HG03469 (cell line): ENCODE results near the gene RAB40AL.
"Not testable (repeated sequence)": the region's sequence is repeated elsewhere in the genome, so short reads cannot be mapped to it uniquely, and the experiment has no call there.

Experiments
- ATAC-seq: cut with Tn5 transposase; IDR thresholded peaks from one replicate; pipeline ENCODE4 v1.9.1; 2021; ENCODE audit warnings: mild to moderate bottlenecking, moderate library complexity, moderate number of reproducible peaks; ENCODE audit not compliant: unreplicated experiment

The RAB40AL gene

DNA sequence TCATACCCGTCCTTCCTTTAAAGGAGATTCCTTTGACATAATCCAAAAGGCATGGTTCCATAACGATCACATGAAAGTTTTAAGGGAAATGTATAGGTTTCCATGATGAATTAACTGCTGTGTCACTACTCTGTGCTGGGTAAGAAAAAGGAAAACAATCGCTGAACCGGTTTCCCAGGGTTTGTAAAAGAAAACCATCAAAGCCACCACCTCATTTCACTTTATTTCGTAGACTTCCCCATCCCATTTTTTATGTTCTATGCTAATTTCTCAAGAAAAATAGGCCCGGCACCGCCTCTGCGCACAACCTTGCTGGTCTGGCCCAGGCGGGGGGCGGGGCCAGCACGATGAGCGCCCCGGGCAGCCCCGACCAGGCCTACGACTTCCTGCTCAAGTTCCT is at the start of gene RAB40AL:
RAB40AL (plus strand) TSS at position 301 of the 400 bp plus-strand sequence; CDS start at position 348, 47 bp downstream.
- not testable (repeated sequence) for ATAC-seq

GRCh38 chrX:102887687-102888086 is 49.4 kb upstream of the RAB40AL start:
- no peak for ATAC-seq

DNA sequence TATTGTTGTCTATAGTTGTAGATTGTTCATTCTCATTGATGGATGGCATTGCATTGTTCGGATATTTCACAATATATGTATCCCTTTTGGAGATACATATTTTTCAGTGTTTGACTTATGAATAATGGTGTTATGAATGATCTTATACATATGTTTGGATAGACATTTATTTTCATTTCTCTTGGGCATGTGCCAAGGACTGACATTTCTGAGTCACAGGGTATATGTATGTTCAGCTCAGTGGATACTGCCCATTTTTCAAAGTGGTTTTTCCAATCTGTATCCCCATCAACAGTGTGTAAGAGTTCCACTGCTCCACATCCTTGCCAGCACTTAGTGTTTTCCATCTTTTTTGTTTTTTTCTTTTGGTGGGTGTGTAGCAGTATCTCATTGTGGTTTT is 45.0 kb upstream of the RAB40AL start:
- ATAC-seq = no peak

- ATAC-seq = peak; percentile 83
These were observed 36.8 kb upstream of the RAB40AL start for GRCh38 chrX:102899940-102900916.

DNA sequence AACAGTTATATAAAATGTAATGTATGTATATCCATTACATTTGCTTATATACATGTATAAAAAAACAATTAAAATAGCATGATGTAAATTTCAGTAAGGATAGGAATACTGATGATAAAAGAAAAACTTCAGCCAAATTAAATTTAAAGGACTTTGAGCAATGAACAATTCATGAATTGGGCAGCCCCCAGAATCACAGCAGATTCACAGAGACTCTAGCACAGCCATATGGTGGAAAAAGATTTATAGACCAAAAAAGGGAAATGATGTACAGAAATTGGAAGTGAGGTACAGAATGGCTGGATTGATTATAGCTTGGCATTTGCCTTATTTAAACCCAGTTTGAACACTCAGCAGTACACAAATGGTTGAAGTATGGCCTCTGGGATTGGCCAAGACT is 34.7 kb upstream of the RAB40AL start:
- ATAC-seq = no peak

DNA sequence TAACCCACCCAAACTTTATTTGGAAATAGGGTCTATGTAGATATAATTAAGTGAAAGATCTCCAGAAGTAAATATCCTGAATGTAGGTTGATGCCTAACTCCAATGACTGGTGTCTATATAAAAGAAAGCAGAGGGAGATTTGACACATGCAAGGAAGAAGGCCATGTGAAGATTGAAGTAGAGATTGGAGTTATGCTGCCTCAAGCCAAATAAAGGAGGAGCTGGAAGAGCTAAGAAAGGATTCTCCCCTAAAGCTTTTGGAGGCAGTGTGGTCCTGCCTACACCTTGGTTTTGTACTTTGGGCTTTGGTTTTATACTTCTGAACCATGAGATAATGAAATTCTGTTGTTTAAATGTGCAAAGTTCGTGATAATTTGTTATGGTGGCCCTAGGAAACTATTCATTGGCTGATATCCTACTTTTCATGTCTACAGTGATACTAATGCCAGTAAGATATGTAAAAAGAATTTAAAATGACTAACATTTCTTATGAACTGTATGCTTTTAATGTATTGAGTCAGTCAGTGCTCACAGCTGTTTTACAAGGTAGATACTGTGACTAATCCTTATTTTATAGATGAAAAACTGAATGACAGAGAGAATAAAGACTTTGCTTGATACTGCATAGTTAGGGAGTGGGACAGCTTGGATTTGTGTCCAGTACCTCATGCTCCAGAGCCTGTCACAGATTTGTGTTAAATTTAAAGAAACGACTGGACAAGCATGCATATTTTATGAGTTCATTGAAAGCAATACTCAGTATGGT is 5.9 kb upstream of the RAB40AL start:
- ATAC-seq = no peak

DNA sequence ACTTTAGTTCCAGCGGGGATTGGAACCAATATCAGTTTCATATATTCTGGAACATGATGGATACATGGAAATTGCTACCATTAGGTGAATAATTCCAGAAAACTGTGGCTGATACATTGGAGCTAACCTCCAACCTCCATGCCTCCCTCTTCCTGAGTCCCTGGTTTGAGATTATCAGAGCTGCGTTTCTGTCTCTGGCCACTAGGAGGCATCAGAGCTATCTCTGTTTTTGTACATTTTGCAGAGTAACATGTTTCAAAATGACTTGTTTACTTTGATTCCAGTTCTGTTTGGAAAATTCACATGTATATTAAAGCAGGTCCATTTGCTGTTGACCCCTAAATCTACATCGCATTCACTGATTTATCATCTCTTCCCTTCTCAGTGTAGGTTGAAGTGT is 2.4 kb upstream of the RAB40AL start:
- no peak for ATAC-seq

- ATAC-seq = peak; percentile 50
These were observed 14.1 kb downstream of the RAB40AL start for GRCh38 chrX:102950908-102951866.

DNA sequence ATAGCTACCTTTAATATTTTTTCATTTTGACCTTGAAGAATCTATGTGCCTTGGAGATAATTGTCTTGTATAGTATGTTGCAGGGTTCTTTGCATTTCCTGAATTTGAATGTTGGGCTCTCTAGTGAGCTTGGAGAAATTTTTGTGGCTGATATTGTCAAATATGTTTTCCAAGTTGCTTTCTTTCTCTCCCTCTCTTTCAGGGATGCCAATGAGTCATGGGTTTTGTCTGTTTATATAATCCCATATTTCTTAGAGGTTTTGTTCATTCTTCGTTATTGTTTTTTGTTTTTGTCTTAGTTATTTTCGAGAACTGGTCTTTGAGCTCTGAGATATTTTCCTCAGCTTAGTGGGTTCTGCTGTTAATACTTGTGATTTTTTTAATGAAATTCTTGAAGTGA is 20.7 kb downstream of the RAB40AL start:
- no peak for ATAC-seq

GRCh38 chrX:102958794-102959193 is 21.7 kb downstream of the RAB40AL start:
- ATAC-seq = no peak

DNA sequence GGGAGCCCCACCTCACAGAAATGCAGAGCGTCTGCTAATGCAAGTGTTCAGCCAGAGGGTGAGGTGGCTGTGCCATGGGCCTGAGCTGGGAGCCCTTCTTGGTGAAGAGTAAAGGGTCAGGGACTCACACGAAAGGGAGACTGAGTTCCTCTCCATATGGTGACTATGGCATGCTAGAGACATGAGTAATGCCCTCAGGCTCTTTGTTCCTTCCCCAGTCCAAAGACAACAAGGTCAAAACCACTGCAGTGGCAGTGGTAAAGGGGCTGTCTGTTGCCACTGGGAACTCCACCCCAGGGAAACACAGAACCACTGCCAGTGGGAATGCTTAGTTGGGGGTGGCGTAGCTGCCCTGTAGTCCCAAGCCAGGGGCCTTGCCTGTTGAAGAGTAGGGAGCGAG is 22.4 kb downstream of the RAB40AL start:
- no peak for ATAC-seq

GRCh38 chrX:102963955-102964354 is 26.9 kb downstream of the RAB40AL start:
- no peak for ATAC-seq

DNA sequence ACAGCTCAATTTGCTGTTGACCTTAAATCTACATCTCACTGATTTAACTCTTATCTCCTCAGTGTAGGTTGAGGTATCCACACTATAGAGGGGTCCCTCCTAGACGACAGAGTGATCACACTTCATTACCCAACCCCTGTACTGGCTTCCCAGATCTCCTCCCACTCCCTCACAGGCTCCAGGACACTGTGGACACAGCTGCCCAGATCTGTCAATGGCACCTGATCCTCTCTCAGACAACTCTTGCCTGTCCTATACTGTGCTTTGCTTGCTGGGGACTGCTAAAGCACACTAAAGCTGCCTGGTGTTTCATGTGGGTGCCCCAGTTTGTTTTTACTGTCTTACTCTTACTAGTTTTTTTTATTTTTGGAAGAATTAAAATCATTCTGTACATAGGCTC is 27.9 kb downstream of the RAB40AL start:
- no peak for ATAC-seq

GRCh38 chrX:102966701-102967100 is 29.6 kb downstream of the RAB40AL start:
- no peak for ATAC-seq

DNA sequence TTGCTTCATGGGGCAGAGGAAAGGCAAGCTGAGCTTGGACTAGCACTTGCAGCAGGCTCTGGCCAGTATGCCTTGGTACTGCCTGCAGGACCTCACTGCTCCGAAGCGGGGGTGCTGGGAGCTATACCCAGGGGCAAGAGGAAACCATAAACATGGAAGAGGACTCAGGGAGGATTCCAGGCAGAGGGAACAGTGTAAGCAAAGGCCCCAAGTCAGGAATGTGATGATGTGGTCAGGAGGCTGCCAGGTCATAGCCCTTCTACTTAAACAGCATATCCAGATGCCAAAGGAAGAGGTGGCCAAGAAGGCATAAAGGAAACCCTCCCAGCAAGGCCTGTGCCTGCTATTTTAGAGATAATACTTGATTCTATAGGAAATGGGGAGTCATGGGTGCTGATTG is 31.1 kb downstream of the RAB40AL start:
- no peak for ATAC-seq

GRCh38 chrX:102971536-102971935 is 34.5 kb downstream of the RAB40AL start:
- not testable (repeated sequence) for ATAC-seq

DNA sequence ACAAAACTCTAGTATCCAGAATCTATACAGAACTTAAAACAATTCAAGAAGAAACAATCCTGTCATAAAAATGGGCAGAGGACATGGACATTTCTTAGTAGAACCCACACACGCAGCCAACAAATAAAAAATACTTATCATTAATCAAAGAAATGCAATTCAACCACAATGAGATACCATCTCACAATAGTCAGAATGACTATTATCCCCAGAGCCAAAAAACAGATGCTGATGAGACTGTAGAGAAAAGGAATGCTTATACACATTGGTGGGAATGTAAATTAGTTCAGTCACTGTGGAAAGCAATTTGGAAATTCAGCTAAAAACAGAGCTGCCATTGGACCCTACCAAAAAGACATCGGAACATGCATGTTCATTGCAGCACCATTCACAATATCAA is 37.9 kb downstream of the RAB40AL start:
- no peak for ATAC-seq

DNA sequence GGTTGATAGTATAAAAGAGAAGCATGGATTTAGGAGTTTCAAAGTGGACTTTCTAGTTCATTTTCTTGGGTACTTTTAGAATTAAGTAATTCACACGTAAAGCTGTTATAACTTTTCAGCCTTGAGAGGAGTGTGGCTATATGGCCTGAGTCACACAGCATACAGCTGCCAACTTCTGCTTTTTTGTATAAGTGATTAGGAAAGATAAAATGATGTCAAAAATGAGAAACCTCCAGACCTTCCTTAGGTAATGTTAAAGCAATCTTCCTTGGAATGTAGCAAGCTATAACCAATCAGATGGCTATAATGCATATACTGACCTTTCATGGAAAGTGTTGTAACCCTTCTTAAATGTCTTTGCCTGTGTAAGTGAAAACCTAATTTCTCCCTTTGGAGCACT is 39.2 kb downstream of the RAB40AL start:
- ATAC-seq = no peak

GRCh38 chrX:102976793-102977495 is 39.9 kb downstream of the RAB40AL start:
- ATAC-seq = no peak

- ATAC-seq = no peak
These were observed 41.5 kb downstream of the RAB40AL start for GRCh38 chrX:102978594-102978993.
